Globus pallidus (tissue), 1 donor: Measurements from ENCODE around the gene P2RY2.

Experiments used
- DNase-seq: peaks from one replicate; pipeline ENCODE4 v3.0.0-alpha.2; 2015; ENCODE audit warnings: low spot score

The P2RY2 gene

GRCh38 chr11:73205661-73206343 is 12.3 kb upstream of the P2RY2 start:
- DNase-seq, result no peak

- no peak for DNase-seq
These were observed 11.3 kb upstream of the P2RY2 start for GRCh38 chr11:73206801-73207200.

DNA sequence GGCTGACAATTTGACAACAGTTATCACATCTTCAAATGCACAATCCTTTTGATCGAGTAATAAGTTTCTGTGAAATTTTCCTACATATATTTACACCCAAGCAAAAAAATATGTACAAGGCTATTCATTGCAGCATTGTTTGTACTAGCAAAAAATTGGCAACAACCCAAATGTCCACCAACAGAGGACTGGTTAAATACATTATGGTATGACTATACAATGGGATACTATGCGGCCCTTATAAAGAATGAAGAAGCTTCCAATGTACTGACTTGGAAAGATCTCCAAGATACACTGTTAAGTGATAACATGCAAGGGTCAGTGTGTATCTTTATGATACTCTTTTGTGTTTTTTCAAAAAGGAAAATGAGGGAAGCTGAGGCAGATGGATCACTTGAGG is 8.2 kb upstream of the P2RY2 start:
- no peak for DNase-seq

GRCh38 chr11:73210916-73211667 is 7.0 kb upstream of the P2RY2 start:
- no peak for DNase-seq

GRCh38 chr11:73213196-73214143 is 4.6 kb upstream of the P2RY2 start:
- DNase-seq, result no peak

DNA sequence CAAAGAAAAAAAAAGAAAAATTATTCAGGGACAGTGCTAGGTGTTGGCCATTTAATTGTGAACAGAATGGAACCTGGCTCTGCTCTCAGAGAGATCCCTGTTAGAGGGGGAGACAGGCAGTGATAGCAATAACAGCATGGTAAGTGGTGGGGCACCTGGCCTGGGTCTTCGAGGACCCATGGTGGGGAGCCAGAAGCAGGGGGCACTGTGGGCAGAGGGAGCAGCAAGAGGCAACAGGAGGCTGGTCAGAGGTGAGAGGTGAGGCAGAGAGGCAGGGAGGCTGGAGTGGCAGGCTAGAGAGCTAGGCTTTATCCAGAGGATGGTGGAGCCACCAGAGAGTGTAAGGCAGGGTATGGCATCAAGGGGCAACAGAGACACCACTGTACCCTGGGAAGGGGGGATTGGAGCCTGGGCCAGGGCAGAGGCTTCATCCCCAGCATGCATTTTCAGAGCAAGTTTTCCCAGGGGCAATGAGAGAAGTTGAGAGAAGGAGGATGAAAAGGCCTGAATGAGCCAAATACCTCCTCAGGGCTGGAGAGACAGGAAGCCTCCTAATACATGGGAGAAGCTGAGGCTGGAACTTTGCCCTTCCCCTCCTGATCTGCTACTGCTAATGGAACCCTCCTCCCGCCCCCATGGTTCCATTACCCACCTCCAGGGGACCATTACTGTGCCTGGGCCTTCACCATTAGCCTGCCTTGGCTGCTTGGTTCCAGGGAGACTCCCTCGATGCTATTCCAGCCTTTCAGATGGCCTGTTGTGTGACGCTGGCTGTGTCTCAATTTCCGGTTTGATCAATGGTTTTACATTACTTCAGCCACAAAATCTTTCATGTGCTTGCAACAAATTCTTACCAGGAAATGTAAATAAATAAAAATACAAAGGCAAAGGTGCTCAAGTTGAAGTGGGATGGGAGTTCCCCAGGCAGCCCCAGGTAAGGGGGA is 2.6 kb upstream of the P2RY2 start:
- DNase-seq, result no peak

GRCh38 chr11:73216465-73216864 is 1.6 kb upstream of the P2RY2 start:
- no peak for DNase-seq

DNA sequence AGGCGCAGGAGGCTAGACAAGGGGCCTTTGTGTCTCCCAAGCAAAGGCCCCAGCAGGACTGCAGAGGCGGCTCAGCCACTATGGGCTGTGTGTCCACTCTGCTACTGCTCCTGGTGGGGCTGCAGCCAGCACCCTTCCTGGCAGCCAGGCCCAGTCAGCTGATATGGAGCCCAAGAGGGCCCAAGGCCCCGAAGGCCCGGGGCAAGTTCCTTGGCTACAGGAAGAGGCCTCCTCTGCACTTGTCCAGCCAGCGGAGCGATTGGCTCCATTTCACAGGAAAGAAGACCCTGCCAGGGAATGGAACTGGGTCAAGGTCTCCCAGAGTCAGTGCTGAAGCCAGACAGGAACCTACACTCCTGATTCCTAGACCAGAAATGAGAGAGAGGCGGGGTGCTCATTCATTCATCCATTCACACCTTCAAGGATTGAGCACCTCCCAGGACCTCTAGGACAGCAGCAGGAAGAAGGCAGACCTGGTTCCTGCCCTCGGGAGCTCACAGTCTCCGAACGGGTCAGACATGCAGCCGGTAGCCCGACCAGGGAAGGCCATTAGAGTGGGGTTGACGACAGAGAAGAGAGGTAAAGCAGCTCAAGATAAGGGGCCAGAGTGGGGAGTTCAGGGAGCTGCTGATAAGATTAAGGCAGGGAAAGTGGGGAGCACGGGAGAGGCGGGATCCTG is 811 bp upstream of the P2RY2 start:
- DNase-seq, result peak; percentile 18

DNA sequence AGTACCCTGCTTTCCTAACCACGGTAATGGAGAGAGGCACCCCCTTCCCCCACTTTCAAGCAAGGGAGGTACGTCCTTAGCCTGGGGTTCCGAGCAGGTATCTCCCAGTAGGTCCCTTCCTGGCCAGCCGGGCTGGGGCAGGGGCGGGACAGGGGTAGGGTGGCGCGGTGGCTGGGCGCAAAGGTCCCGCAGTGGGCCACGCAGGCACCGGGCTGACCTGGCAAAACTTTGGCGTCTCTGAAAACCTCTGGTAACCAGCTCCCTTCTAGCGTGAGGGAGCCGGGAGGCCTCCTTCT is 323 bp upstream of the P2RY2 start:
- no peak for DNase-seq

DNA sequence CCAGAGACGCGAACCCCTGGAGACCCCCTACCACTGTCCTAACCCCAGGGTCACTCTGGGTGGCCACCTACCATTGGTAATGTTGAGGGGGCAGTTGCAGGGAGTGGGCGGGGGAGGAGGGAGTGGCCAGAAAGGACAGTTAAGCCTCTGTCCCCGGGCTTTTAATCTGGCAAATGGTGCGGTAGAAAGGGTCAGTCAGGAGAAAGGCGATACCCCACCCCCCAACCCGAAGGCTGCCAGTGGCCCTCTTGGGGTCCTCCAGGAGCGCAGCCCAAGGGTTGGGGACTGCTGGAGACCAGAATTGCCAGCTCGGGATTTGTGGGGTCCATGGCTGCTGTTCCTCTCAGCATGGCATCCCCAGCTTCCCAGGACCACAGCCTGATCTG is 742 bp downstream of the P2RY2 start:
- no peak for DNase-seq

DNA sequence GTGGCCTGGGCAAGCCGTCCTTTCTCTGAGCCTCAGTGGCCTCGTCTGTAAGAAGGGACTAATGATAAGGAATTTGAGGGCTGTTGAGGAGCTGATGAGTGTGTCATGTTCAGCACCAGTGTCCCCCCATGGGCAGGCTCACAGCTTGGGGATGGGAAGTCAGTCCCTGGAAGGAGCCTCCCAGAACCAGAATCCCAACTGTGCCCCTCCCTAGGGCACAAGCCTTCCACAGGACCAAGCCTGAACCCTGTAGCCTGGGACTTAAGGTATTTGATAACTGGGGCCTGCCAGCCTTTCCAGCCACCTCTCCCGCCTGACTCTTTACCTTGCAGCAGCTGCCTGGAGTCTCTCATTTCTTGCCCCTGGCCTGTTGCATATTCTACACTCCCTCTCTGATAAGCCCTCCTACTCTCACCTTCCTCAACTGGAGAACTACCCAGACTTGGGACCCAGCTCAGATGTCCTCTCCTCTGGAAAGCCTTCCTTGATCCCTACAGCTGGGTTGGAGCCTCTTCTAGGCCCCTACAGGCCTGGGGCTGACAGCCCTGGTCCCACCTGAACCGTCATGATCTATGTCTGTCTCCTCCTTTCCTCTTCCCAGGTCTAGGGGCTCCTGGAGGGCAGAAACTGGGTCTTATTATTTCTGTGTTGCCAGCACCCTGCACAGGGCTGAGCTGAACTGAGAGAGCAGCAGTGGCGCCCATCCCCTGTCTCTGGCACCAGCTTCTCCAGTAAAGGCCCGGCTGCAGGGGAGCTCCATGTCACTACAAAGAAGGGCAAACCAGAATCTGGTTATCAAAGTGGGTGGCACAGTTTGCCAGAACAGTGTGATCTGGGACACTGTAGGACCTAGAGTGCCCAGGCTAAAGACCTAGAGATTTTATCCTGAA is 1.6 kb downstream of the P2RY2 start:
- DNase-seq, result no peak

DNA sequence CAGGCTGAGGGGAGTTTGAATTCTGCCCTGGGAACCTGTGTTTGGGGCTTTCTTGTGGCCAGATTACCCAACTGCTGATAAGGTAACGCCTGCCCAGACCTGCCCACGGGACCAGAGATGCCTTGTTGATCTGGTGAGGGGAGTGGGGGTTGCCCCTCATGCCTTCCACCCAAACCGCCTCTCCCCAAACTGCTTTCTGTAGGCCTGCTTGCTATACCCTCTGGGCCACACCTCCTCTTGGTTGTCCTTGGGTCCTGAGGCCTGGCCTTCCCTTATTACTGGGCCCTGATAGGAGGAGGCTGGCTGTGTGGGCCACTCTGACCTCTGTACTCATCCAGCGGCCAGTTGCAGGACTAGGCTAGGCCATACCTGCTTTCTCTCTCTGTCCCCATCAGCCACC is 3.4 kb downstream of the P2RY2 start:
- DNase-seq, result no peak

- no peak for DNase-seq
These were observed 3.9 kb downstream of the P2RY2 start for GRCh38 chr11:73221996-73222395.

GRCh38 chr11:73223998-73224730 is 6.1 kb downstream of the P2RY2 start:
- no peak for DNase-seq

GRCh38 chr11:73225001-73225686 is 7.1 kb downstream of the P2RY2 start:
- DNase-seq, result no peak

GRCh38 chr11:73225851-73226250 is 7.8 kb downstream of the P2RY2 start:
- no peak for DNase-seq

DNA sequence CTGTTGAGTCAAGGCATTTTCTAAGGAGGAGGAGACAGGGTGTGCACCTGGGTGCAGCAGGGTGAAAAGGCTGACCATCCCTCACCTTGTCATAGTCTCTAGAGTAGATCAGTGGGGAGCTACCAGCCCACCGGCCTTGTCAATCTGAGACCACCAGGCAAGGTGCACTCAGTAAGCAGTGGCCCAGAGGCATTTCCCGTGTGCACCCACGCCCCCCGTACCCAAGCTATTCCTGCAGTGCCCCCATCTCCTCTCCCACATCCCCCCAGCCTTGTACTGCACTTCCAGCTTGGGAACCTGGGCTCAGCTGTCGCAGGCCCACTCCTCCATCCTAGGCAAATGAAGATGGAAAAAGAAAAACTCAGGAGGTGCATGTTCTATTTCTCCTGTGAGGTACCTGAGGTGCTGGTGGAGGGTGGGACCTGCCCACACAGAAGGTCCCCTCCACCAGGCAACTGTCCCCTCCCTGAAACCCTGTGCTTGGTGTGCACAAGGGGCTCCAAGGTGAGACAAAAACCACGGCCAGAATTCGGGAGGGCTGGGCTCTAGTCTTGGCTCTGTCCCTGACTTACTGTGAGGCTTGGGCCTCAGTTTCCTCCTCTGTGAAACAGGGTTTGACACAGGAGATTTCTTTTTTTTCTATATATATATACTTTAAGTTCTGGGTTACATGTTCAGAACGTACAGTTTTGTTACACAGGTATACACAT is 8.4 kb downstream of the P2RY2 start:
- no peak for DNase-seq

GRCh38 chr11:73227571-73228211 is 9.6 kb downstream of the P2RY2 start:
- DNase-seq, result no peak
